Frontal cortex (tissue), 4 donors: ENCODE results near the gene SACM1L. TPM values are rescaled to one million over a fixed set of nuclear protein-coding genes. Genes with fewer than 3 reads are reported as not detected.

Experiments used
- DNase-seq, 2 donors: peaks; one replicate each; pipeline ENCODE4 v3.0.0; 2012; ENCODE audit warnings: low spot score in 2 of 2
- FAIRE-seq: peaks from 2 replicates; lab custom pipeline; 2012; peaks lifted over from hg19 to GRCh38; lab: Jason Lieb, UNC
- total RNA-seq: library from RNA; depleted of rRNA; stranded (reverse); fragments of >200 nt; gene quantifications from one replicate; pipeline ENCODE4 v1.2.3, GENCODE V29; 2014
- donor health status: control.
- donor health status: control.
- donor health status: control.

SACM1L gene
- total RNA-seq, 1 donor from 2014 or later = 34.2 TPM

DNA sequence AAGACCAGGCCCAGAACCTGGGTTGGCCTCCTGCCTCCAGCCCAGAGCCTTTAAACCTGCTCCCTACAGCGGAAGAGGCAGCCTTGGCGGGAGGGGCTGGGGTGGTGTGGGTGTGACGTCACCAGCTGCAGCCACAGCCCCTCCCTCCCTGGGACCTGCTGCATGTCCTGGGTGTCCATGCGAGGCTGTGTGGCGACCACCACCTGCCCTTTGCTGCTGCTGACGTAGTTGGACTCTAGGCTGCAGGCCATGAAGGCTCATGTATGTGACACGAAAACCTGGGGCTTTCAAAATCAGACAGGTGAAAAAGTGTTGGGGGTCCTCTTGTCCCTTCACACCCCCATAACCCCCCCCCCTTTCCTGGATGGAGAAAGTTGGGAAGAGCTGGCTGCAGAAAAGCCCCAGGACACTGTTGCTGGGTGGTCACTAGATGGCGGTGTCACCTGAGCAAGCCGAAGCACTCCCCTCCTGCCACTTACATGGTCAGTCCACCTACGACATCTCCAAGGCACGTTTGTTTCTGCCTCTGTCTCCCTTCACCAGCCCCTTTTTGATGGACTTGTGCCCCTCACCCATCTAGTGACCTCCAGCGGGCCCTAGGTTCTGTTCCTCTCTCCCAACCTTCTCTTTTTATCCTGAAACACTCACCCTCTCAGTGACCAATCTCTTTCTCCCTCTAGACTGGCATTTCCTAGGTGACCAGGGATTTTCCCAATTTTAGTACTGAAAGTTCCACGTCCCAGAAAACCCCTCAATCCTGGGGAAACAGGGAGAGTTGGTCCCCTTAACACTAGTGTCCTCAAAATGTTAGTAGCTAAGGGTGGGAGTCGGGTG is 71.9 kb downstream of the SACM1L start:
- no peak for FAIRE-seq
- DNase-seq = peak; percentile 34 to 74

DNA sequence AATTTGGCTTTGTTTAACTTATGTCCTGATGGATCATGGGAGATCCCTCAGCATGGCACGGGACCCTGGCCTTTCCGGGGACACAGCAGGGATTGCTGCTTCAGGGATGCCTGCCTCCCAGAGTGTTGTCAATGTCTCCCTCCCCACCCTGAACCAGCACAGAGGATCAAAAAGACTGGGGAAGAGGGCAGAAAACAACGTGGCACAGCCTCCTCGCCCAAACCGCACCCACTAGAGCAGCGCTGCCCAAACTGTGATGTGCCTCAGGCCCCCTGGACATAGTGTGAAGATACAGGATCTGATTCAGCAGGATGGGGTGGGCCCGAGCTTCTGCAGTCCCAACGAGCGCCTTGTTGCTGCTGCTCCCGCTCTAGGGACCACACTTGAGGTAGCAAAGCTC is 72.6 kb downstream of the SACM1L start:
- no peak for FAIRE-seq
- no peak for DNase-seq

DNA sequence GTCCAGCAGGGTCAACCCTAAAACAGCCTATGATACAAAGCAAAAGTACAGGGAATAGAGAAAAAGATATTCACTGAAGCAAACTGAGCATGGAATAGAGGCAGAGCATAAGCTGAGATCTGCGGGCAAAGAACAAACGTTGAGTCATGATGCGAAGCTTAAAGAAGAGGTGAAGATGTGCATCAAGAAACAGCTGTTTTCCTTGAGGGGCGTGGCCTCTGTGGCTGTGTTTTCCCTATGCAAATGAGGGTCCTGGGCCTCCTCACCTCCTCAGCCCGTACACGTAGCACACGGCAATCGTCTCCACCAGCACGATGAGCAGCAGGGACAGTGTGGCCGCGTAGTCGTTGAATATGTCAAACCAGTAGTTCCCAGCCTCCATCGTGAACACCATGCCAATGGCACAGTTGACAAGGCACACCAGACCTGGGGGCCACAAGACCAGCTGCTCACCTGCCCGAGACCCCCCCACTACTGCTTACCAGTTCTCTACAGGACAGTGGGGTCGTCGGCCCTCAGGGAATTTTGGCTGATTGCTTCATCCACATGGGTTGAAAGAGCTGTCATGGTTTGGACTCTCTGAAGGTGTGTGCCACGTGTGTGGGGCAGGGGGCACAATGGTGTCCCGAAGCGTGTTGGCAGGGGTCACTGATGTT is 73.6 kb downstream of the SACM1L start:
- FAIRE-seq = no peak
- no peak for DNase-seq

DNA sequence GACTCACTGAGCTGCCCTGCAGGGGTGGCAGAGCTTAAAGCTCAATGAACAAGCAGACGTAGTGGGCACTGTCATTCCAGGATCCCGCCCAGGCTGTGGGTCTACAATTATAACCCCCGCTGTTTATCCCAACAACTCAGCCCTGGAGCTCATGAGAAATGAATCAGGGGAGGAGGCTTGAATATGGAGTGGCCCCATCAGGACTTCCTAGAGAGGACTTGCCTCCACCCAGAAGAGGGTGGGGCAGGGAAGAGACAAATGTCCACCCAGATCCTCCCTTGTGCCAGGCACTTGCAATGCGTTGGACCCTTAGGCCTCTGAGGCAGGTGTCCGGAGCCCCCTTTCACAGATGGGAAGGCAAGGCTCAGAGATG is 74.1 kb downstream of the SACM1L start:
- FAIRE-seq (no peak), DNase-seq (no peak)

- FAIRE-seq (no peak), DNase-seq (no peak)
Observed at GRCh38 chr3:45765266-45765851, 76.2 kb downstream of the SACM1L start.

GRCh38 chr3:45765958-45766357 is 76.8 kb downstream of the SACM1L start:
- FAIRE-seq (no peak), DNase-seq (no peak)

GRCh38 chr3:45771166-45771775 is 82.1 kb downstream of the SACM1L start:
- DNase-seq (no peak), FAIRE-seq (no peak)

GRCh38 chr3:45771831-45772230 is 82.6 kb downstream of the SACM1L start:
- FAIRE-seq (no peak), DNase-seq (no peak)

GRCh38 chr3:45772341-45773035 is 83.3 kb downstream of the SACM1L start:
- FAIRE-seq (no peak), DNase-seq (no peak)

DNA sequence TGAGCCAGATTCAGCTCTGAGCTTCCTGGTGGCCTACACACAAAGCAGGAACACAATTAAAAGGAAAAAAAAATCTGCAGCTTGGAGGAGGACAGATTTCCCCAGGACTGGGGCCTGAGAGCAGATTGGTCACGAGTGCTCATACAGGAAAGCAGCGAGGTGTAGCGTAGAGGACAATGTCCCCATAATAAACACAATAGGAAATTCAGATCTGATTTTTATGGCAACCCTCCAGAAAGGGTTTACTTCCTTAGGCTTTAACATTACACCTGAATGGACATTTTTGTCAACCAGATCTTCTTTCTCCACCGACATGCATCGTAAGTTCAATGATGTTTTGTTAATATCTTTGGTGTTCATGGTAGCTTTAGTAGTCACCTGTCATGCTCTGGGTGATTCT is 83.9 kb downstream of the SACM1L start:
- DNase-seq (no peak), FAIRE-seq (no peak)

- FAIRE-seq (no peak), DNase-seq (no peak)
Observed at GRCh38 chr3:45773714-45774449, 84.7 kb downstream of the SACM1L start.

DNA sequence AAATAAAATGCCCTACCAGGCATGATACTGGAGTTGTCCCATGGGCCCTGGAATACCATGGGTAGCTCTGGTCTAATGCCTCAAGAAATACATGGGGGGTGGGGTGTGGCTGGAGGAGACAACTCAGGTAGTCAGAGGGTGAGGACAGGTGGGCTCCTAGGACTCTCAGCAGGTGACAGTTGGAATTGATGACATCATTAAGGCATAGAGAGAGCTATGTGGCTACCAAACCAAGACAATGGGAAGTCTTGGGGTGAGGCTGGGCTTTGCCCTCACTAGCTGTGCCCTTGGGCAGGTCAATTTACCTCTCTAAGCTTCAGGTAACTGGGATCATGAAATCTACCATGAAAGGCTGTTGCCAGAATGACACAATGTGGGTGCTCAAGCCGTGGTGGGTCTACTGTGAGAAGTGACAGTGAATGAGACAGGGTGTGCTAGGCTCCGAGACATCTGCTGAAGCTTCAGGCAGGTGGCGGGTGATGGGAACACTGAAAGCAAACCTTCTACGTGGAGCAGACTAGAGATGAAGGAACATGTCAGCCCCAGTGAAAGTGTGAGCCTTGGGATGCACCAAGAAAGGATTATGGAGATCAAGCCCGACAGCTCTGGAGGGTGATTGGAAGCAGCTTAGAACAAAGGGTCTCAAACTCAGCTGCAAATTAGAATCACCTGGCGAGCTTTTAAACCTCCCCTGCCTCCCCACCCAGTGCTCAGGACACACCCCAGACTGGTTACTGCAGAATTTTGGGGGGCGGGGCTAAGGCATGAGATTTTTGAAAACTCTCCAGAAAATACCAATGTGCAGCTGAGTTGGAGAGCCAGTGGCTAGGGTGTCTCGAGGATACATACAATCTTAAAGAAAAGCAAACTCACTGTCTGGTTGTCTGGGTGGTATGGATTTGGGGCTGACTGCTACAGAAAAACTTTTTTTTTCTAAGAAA is 85.7 kb downstream of the SACM1L start:
- no peak for FAIRE-seq
- DNase-seq = no peak

DNA sequence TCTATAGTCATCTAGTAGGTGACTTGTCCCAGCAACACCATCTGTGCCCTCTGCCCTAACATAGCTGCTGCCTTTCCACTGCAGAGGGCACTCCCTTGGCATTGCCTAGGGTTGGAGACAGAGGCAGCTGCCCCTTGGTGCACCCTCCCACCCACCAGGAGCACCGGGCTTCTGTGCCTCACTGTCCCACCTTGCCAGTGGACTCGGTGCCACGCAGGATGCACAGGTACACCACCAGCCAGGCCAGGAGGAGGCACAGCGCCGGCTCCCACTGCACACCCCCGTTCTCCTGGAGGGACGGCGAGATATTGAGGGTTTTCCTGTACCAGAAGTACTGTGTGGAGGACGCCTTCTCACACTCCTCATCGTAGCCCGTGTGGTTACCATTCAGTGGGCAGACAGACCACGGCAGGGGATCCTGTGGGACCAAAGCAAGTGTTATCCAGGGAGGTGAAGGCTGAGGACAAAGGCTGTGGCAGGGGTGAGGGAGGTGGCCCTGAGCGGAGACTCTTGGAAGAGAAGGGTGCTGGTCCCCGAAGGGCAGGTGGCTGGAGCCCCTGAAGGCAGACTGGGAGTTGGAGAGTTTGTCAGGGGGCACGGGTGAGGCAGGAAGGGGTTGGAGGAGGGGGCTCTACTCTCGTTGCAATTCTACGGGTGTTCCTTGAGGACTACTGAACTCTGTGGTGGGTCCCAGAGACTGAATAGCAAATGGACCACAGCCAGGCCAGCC is 86.5 kb downstream of the SACM1L start:
- FAIRE-seq = no peak
- DNase-seq = no peak

GRCh38 chr3:45776301-45776595 is 87.1 kb downstream of the SACM1L start:
- FAIRE-seq (no peak), DNase-seq (no peak)

GRCh38 chr3:45776611-45777010 is 87.4 kb downstream of the SACM1L start:
- FAIRE-seq (no peak), DNase-seq (no peak)

DNA sequence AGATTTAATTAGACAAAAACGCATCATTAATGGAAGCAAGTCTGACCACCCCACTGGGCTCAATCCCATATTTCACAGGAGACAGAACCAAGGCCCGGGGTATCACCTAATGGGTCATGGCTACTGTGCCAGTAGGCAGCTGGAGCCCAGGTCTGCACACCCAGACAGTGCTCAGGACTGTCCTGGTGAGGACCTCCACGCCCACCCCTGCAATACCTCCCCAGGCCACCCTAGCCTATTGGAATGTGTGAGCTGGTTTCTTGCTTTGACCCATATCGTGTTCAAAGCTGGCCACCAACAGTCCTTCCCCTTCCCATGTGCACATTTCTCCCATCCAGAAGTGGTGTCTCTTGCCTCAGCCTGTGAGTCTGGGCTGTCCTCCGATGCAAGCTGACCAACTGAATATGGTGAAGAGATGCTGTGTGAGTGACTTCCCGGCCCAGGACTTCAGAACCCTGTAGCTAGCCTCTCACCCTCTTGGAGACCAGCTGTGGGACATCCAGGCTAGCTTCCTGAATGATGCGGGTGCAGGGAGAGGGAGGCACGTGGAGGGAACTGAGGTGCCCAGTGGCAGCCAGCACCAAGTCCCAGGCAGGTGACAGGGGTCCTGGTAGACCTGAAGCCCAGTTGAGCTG is 88.0 kb downstream of the SACM1L start:
- FAIRE-seq = no peak
- no peak for DNase-seq

GRCh38 chr3:45777746-45778386 is 88.7 kb downstream of the SACM1L start:
- no peak for DNase-seq
- FAIRE-seq = no peak
